Naive thymus-derived CD4-positive, alpha-beta T cell (primary cell): ENCODE data around the gene ANKRD13B. TPM values are rescaled to one million over a fixed set of nuclear protein-coding genes. Genes with fewer than 3 reads are reported as not detected.

Experiments
- ATAC-seq: fragments of 150-1000 bp; cut with Tn5 transposase; 2 replicates; pipeline ENCODE4 v1.10.0; 2021; ENCODE audit warnings: mild to moderate bottlenecking, moderate library complexity
- CTCF ChIA-PET: fragments of 350-600 bp; sonication (Branson Sonifier 250); formaldehyde crosslinking; loops from one replicate; lab custom pipeline; 2021; ENCODE audit warnings: antibody characterized with exemption; lab: Charles Lee
- POLR2A ChIA-PET: fragments of 350-600 bp; sonication (Branson Sonifier 250); formaldehyde crosslinking; loops from one replicate; lab custom pipeline; 2021; ENCODE audit warnings: antibody characterized with exemption, inconsistent platforms; lab: Charles Lee
- DNase-seq, 9 donors: peaks; one replicate each; pipeline versions ENCODE4 v3.0.0 to v3.0.0-alpha.2; 2020 to 2022; ENCODE audit warnings: mixed read lengths in 1 of 9
- H3K27ac ChIP-seq: one replicate; pipeline ENCODE4 v1.7.0; 2013; ENCODE audit warnings: mild to moderate bottlenecking, low read depth, low read length, moderate library complexity
- H3K27me3 ChIP-seq, 2 donors: one replicate each; pipeline ENCODE4 v1.7.0; 2013; ENCODE audit warnings: low read length in 2 of 2, mild to moderate bottlenecking in 2 of 2, moderate library complexity in 2 of 2; ENCODE audit not compliant: control insufficient read depth in 2 of 2, insufficient read depth in 2 of 2
- H3K36me3 ChIP-seq, 3 experiments: 1 replicate in 2 of 3; 2 replicates in 1 of 3; pipeline ENCODE4 v1.7.0; 2013; ENCODE audit warnings: low read length in 3 of 3, mild to moderate bottlenecking in 3 of 3, moderate library complexity in 1 of 3; ENCODE audit not compliant: insufficient read depth in 3 of 3, control insufficient read depth in 2 of 3
- H3K4me1 ChIP-seq, 2 donors: one replicate each; pipeline ENCODE4 v1.7.0; 2013; ENCODE audit warnings: low read length in 2 of 2, mild to moderate bottlenecking in 2 of 2, moderate library complexity in 1 of 2; ENCODE audit not compliant: control insufficient read depth in 2 of 2, insufficient read depth in 2 of 2
- H3K4me3 ChIP-seq: 2 replicates; pipeline ENCODE4 v1.7.0; 2013; ENCODE audit warnings: mild to moderate bottlenecking, low read length
- H3K9me3 ChIP-seq, 3 experiments: 1 replicate in 2 of 3; 2 replicates in 1 of 3; pipeline ENCODE4 v1.7.0; 2013; ENCODE audit warnings: low read length in 3 of 3; ENCODE audit not compliant: control insufficient read depth in 2 of 3
- H3K27ac Mint-ChIP-seq, 9 donors: one replicate each; pipeline ENCODE4 v1.8.0; 2020 to 2022; ENCODE audit warnings: mixed read lengths in 9 of 9, mild to moderate bottlenecking in 8 of 9, moderate library complexity in 5 of 9, inconsistent platforms in 2 of 9
- H3K27me3 Mint-ChIP-seq, 5 donors: one replicate each; pipeline ENCODE4 v1.8.0; 2021 to 2022; ENCODE audit warnings: mixed read lengths in 5 of 5, mild to moderate bottlenecking in 1 of 5
- H3K36me3 Mint-ChIP-seq, 5 donors: one replicate each; pipeline ENCODE4 v1.8.0; 2020 to 2022; ENCODE audit warnings: mixed read lengths in 5 of 5, mild to moderate bottlenecking in 3 of 5, inconsistent platforms in 1 of 5
- H3K4me1 Mint-ChIP-seq, 7 donors: one replicate each; pipeline ENCODE4 v1.8.0; 2020 to 2022; ENCODE audit warnings: mixed read lengths in 7 of 7, mild to moderate bottlenecking in 3 of 7, inconsistent platforms in 1 of 7
- H3K4me3 Mint-ChIP-seq, 10 donors: one replicate each; pipeline ENCODE4 v1.8.0; 2020 to 2022; ENCODE audit warnings: mild to moderate bottlenecking in 10 of 10, mixed read lengths in 10 of 10, moderate library complexity in 6 of 10, inconsistent platforms in 2 of 10
- H3K9me3 Mint-ChIP-seq, 11 donors: one replicate each; pipeline ENCODE4 v1.8.0; 2020 to 2022; ENCODE audit warnings: mixed read lengths in 11 of 11, mild to moderate bottlenecking in 4 of 11, inconsistent platforms in 1 of 11, moderate library complexity in 1 of 11
- intact Hi-C, 2 donors: fragments of 100-400 bp; cut with micrococcal nuclease; formaldehyde crosslinking; loops; one replicate each; pipeline ENCODE4 v1.15.1; 2023
- polyA plus RNA-seq, 2 donors: library from polyadenylated mRNA; unstranded; fragments of 300-500 nt; fragmentation: Illumina TruSeq; gene quantifications; one replicate each; pipeline ENCODE4 v1.2.3, GENCODE V29; 2021
- total RNA-seq, 6 experiments: library from RNA in 5 of 6; stranded (reverse) in 5 of 6; gene quantifications; 1 replicate in 5 of 6; 2 replicates in 1 of 6; pipeline ENCODE4 v1.2.3 and lab custom pipeline; 2021 to 2026

Gene ANKRD13B
- total and polyA plus RNA-seq, 7 experiments from 2014 or later = 0.51 to 9.8 (median 1.2) TPM; not detected in 1

- DNase-seq = peak; percentile 82 to 98 (median 89)
- Mint-ChIP-seq H3K9me3 (no peaks in the 10 kb centered on the region), H3K4me1 (peaks cover 9 to 44% (median 36%) of the 10 kb centered on the region in 7 donors), H3K27ac (peak overlapping the region in 2 of 9 donors; percentile 51 to 65), H3K36me3 (no peaks in the 10 kb centered on the region), H3K4me3 (peak overlapping the region; percentile 18 to 93 (median 75)), H3K27me3 (peaks cover 0 to 11% (median 0%) of the 10 kb centered on the region in 5 donors)
- CTCF ChIA-PET = interaction anchor here (0.6 to 6.0 kb wide), 17 partner anchors 8 to 318 kb away, joined by 3 to 56 read pairs (median 3); partner anchors contain the start of gene ANKRD13B
- Histone ChIP-seq H3K4me3 (peak overlapping the region; percentile 46), H3K36me3 (no peaks in the 10 kb centered on the region), H3K27me3 (no peaks in the 10 kb centered on the region), H3K9me3 (no peaks in the 10 kb centered on the region), H3K27ac (no peak overlapping the region), H3K4me1 (peaks cover 34 to 37% of the 10 kb centered on the region in 2 donors)
- peak; percentile 63 for ATAC-seq
- intact Hi-C loops = loop anchor here in 1 of 2 donors (1.0 to 10.0 kb wide), 3 partner anchors 20 to 501 kb away; partner anchors contain the start of genes ANKRD13B and NSRP1
- POLR2A ChIA-PET = interaction anchor here (0.6 to 7.2 kb wide), 6 partner anchors 10 to 298 kb away, joined by 3 to 59 read pairs (median 4); partner anchors contain the start of genes ABHD15, CORO6 and TP53I13
Measured at GRCh38 chr17:29613352-29613837, 20.5 kb downstream of the ANKRD13B start.

GRCh38 chr17:29613856-29614255, 20.9 kb downstream of the ANKRD13B start:
- Histone ChIP-seq H3K36me3 (no peaks in the 10 kb centered on the region), H3K4me1 (peaks cover 34 to 37% of the 10 kb centered on the region in 2 donors), H3K9me3 (no peaks in the 10 kb centered on the region), H3K27ac (no peak overlapping the region), H3K4me3 (peak overlapping the region; percentile 46), H3K27me3 (no peaks in the 10 kb centered on the region)
- Mint-ChIP-seq H3K27me3 (peaks cover 0 to 11% (median 0%) of the 10 kb centered on the region in 5 donors), H3K27ac (peak overlapping the region in 3 of 9 donors; percentile 28 to 65 (median 51)), H3K4me3 (peak overlapping the region in 9 of 10 donors; percentile 18 to 93 (median 76)), H3K4me1 (peaks cover 9 to 45% (median 36%) of the 10 kb centered on the region in 7 donors), H3K9me3 (no peaks in the 10 kb centered on the region), H3K36me3 (no peaks in the 10 kb centered on the region)
- ATAC-seq (no peak), DNase-seq (no peak)
- ChIA-PET CTCF (interaction anchor here (0.6 to 6.0 kb wide), 14 partner anchors 9 to 318 kb away, joined by 3 to 56 read pairs (median 4); partner anchors contain the start of gene ANKRD13B), POLR2A (interaction anchor here (0.6 to 7.2 kb wide), 6 partner anchors 9 to 298 kb away, joined by 3 to 59 read pairs (median 4); partner anchors contain the start of genes ABHD15, CORO6 and TP53I13)
- intact Hi-C loops = loop anchor here in 1 of 2 donors (1.0 to 10.0 kb wide), 3 partner anchors 21 to 501 kb away; partner anchors contain the start of genes ANKRD13B and NSRP1

- ATAC-seq (no peak), DNase-seq (no peak)
- intact Hi-C loops = loop anchor here (1.0 to 10.0 kb wide), 8 partner anchors 25 to 500 kb away; partner anchors contain the start of genes GIT1 (in 2 of the 2), TP53I13 (in 2 of the 2), NSRP1 (in 1 of the 2) and NUFIP2 (in 1 of the 2)
- peak overlapping the region; percentile 1 to 94 (median 83) for H3K27ac Mint-ChIP-seq
- H3K4me3 Mint-ChIP-seq = peak overlapping the region; percentile 78 to 93 (median 88)
- Histone ChIP-seq H3K4me1 (peaks cover 34 to 37% of the 10 kb centered on the region in 2 donors), H3K9me3 (no peaks in the 10 kb centered on the region), H3K36me3 (no peaks in the 10 kb centered on the region), H3K27ac (no peak overlapping the region), H3K27me3 (no peaks in the 10 kb centered on the region), H3K4me3 (peak overlapping the region; percentile 80)
- H3K4me1 Mint-ChIP-seq = peaks cover 9 to 45% (median 36%) of the 10 kb centered on the region in 7 donors
- no peaks in the 10 kb centered on the region for H3K9me3 Mint-ChIP-seq
- POLR2A ChIA-PET = interaction anchor here (1.3 to 7.2 kb wide), 5 partner anchors 22 to 148 kb away, joined by 3 to 59 read pairs (median 59); partner anchors contain the start of genes ABHD15, ANKRD13B and TP53I13
- CTCF ChIA-PET = interaction anchor here (0.6 to 6.4 kb wide), 13 partner anchors 9 to 317 kb away, joined by 3 to 56 read pairs (median 8); partner anchors contain the start of gene ANKRD13B
- H3K36me3 Mint-ChIP-seq = no peaks in the 10 kb centered on the region
- H3K27me3 Mint-ChIP-seq = peaks cover 0 to 14% (median 0%) of the 10 kb centered on the region in 5 donors
Measured at GRCh38 chr17:29614349-29615047, 21.6 kb downstream of the ANKRD13B start.

GRCh38 chr17:29615048-29615385, 22.1 kb downstream of the ANKRD13B start:
- H3K4me3 ChIP-seq = peak overlapping the region; percentile 80

GRCh38 chr17:29615492-29616299, 22.8 kb downstream of the ANKRD13B start:
- Mint-ChIP-seq H3K4me1 (peaks cover 9 to 48% (median 36%) of the 10 kb centered on the region in 7 donors), H3K4me3 (peak overlapping the region; percentile 78 to 93 (median 88)), H3K36me3 (no peaks in the 10 kb centered on the region), H3K27me3 (peaks cover 0 to 18% (median 0%) of the 10 kb centered on the region in 5 donors), H3K27ac (peak overlapping the region in 8 of 9 donors; percentile 17 to 94 (median 83)), H3K9me3 (no peaks in the 10 kb centered on the region)
- ChIA-PET CTCF (interaction anchor here (0.5 to 6.4 kb wide), 14 partner anchors 9 to 704 kb away, joined by 3 to 56 read pairs (median 8); partner anchors contain the start of genes ANKRD13B and SSH2), POLR2A (interaction anchor here (0.9 to 7.2 kb wide), 13 partner anchors 9 to 664 kb away, joined by 3 to 59 read pairs (median 4); partner anchors contain the start of genes ABHD15, ANKRD13B and TP53I13)
- no peak overlapping the region for H3K27ac ChIP-seq
- no peaks in the 10 kb centered on the region for H3K36me3 ChIP-seq
- H3K4me1 ChIP-seq = peaks cover 34 to 37% of the 10 kb centered on the region in 2 donors
- peak overlapping the region; percentile 80 for H3K4me3 ChIP-seq
- H3K9me3 ChIP-seq = no peaks in the 10 kb centered on the region
- no peaks in the 10 kb centered on the region for H3K27me3 ChIP-seq
- intact Hi-C loops = loop anchor here (1.0 to 10.0 kb wide), 8 partner anchors 26 to 499 kb away; partner anchors contain the start of genes GIT1 (in 2 of the 2), TP53I13 (in 2 of the 2), NSRP1 (in 1 of the 2) and NUFIP2 (in 1 of the 2)
- DNase-seq (peak; percentile 64 to 91 (median 79)), ATAC-seq (peak; percentile 76)

More at GRCh38 chr17:29615048-29615385, 22.1 kb downstream of the ANKRD13B start:
- CTCF ChIA-PET = interaction anchor here (0.5 to 6.4 kb wide), 11 partner anchors 10 to 705 kb away, joined by 3 to 56 read pairs (median 9); partner anchors contain the start of gene ANKRD13B
- H3K27ac Mint-ChIP-seq = peak overlapping the region; percentile 1 to 94 (median 83)
- ATAC-seq = peak; percentile 54
- Histone ChIP-seq H3K4me1 (peaks cover 34 to 37% of the 10 kb centered on the region in 2 donors), H3K27ac (no peak overlapping the region), H3K9me3 (no peaks in the 10 kb centered on the region), H3K36me3 (no peaks in the 10 kb centered on the region), H3K27me3 (no peaks in the 10 kb centered on the region)
- POLR2A ChIA-PET = interaction anchor here (0.9 to 7.2 kb wide), 11 partner anchors 9 to 663 kb away, joined by 3 to 59 read pairs (median 6); partner anchors contain the start of genes ABHD15, ANKRD13B and TP53I13
- H3K27me3 Mint-ChIP-seq = peaks cover 0 to 15% (median 0%) of the 10 kb centered on the region in 5 donors
- intact Hi-C loops = loop anchor here (1.0 to 10.0 kb wide), 8 partner anchors 26 to 500 kb away; partner anchors contain the start of genes GIT1 (in 2 of the 2), TP53I13 (in 2 of the 2), NSRP1 (in 1 of the 2) and NUFIP2 (in 1 of the 2)
- peak in 8 of 9 donors; percentile 54 to 74 (median 65) for DNase-seq
- no peaks in the 10 kb centered on the region for H3K36me3 Mint-ChIP-seq
- peak overlapping the region; percentile 78 to 93 (median 88) for H3K4me3 Mint-ChIP-seq
- H3K9me3 Mint-ChIP-seq = no peaks in the 10 kb centered on the region
- peaks cover 9 to 46% (median 36%) of the 10 kb centered on the region in 7 donors for H3K4me1 Mint-ChIP-seq
